GDM1 (cell line): Measurements from ENCODE around the gene DNAJC27.
"Not testable (repeated sequence)": the region's sequence is repeated elsewhere in the genome, so short reads cannot be mapped to it uniquely, and the experiment has no call there.

Experiments used
- DNase-seq: peaks from one replicate; lab custom pipeline; 2025; lab: John Stamatoyannopoulos, UW

Gene DNAJC27

DNA sequence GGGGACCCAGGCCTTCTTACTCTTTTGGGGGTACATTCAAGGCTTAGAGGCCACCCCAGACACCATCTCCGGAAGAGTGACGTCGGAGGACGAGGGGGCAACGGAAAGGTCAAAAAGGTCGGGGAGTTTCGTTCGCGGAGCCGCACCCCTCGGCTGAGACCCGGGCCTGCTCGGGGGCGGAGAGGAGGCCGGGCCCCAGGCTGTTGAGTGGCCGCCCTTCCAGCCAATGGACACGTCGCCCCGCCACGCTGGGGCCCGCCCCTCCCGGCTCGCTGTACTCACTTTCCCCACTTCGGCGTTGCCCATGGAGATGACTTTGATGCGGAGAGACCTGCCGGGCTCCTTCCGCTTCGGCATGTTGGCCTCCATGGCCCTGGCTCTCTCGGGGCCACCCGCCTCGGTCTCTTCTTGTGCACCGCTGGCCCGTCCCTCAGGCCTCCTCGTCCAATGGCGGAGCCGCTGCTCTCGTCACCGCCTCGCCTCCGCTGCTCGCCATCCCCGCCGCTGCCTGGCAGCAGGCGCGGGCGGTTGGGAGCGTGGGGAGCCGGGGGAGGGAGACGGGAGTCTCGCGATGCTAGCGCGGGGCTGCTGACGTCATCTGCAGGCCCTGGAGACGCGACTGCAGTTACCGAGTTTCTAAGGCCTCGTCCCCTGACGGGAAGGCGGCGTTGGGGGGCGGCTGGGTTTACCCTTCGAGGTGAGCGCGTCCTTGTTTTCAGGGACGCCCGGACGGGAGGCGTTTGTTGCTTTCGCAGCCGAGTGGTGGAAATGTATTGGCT lies at the start of gene DNAJC27:
TSS of gene DNAJC27 (minus strand) at position 420 of the 779 bp plus-strand sequence. CDS start at position 369, 51 bp downstream.
- DNase-seq, result peak; percentile 97

DNA sequence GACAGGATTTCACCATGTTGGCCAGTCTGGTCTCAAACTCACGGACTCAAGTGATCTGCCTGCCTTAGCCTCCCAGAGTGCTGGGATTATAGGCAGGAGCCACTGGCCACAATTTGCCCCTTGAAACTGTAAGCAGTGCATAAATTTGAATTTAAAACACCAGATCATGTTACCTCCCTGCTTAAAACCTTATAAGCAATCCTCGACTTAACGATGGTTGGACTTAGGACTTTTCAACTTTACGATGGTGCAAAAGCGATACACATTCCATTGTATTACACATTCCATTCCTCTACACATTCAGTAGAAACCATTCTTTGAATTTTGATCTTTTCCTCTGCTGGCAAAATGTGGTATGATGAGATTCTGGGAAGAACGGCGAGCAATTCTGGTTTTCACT lies 46.9 kb upstream of the DNAJC27 start:
- DNase-seq, result no peak

DNA sequence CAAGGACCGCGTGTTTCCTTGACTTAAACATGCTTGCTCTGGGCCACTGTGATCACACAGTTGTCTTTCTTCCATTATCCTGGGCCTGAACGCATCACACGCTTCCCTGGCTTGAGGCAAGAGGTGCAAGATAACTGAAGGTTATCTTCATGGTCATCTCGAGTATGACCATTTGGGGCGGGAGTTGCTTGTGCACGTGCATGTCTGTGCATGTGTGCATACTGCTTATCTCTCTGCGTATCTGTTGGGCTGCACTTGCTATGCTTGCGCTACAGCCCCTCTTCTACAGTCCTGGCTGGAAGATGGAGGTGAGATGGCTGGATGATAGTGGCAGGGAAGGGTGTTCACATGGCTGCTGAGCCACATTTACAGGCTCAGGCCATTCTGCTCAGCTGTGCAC lies 42.9 kb upstream of the DNAJC27 start:
- no peak for DNase-seq

DNA sequence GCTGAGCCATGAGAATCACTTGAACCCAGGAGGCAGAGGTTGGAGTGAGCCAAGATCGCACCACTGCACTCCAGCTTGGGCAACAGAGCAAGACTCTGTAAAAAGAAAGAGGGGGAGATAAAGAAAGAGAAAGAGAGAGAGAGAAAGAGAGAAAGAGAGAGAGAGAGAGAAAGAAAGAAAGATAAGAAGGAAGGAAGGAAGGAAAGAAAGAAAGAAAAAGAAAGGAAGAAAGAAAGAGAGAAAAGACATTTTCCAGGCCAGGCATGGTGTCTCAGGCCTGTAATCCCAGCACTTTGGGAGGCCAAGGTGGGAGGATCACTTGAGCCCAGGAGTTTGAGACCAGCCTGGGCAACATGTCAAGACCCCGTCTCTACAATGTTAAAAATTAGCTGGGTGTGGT lies 39.6 kb upstream of the DNAJC27 start:
- DNase-seq, result not testable (repeated sequence)

DNA sequence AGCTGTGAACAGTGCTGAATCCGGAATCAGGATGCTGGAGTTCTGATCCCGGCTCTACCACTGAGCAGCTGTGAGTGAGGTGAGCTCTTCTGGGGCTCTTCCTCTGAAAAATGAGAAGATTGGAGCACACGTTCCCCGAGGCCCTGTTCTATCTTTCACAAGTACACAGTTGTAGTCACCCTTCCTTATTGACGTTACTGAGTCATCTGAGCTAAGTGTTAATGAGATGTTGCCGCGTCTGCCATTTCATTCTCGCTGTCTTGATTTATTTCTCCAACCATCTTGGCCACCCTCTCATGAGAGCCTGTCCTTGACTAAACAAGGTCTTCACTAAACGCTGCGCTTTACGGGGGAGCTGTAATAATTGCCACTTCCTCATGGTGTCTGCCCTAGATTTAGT lies 38.2 kb upstream of the DNAJC27 start:
- no peak for DNase-seq

DNA sequence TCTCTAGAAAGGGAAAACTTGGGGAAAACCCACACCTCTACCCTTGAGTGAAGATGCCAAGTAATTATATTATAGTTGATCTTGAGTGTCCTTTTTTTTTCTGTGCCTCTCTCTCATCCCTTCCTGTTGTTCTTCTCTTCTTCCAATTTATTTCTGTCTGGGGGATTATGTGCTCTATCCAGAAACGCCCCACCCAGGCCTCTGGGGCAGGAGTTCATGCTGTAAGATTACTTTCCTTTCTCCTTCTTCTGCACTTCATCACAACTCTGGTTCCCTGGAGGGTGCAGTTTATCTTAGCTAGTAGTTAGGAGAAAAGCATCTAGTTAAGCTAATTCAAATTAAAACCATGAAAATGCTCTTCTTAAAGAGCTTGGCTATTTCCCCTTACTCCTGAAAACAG lies 30.3 kb upstream of the DNAJC27 start:
- no peak for DNase-seq

DNA sequence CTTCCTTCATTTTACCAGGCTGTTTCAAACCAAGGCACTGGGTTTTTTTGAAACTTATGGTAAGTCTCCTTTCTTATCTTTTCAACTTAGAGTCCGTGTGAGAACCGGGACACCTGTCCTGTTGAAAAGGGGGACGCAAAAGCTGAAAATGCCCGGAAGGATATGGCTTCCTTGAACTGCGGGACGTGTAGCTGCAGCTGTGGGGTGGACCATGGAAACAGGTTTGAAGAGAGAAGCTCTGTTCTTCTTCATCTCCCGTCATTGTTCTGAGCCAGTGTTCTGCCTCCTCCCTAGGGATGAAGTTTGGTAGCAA lies 29.5 kb upstream of the DNAJC27 start:
- DNase-seq, result no peak

DNA sequence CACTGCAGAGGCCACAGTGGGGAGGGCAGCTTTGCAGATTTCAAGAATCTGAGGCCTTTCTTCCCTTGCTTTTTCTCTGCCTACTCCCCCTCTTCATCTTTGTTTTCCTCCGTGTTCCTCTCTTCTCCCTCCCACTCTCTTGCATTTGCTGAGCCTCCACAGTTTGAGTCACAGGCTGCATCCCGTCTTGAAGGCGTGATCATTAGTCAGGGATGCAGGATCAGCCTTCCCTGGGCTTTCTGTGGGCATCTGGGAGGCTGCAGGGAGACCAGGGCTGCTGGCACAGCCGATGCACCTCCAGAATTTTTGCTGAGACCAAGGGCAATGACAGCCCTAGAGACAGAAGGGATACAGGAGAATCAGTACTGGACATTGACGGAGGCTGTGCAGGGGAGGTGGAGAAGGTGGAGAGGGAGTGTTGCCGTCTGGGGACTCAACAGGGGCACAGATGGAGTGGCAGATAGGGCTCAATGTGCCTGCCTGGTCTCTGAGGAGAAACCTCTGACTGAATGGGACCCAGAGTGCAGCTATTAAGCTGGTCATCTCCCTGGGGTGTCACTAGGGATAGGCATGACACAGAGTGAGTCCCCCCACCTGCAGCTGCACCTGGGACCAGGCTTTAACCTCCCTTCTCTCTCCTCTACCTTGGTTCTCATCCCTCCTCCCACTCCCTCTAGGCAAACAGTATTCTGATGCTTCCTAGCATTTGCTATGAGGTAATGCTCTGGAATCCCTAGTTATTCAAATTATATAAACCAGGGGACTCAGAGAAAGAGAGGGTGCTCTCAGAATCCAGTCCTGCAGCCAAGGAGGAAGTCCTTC lies 29.0 kb upstream of the DNAJC27 start:
- DNase-seq, result no peak

DNA sequence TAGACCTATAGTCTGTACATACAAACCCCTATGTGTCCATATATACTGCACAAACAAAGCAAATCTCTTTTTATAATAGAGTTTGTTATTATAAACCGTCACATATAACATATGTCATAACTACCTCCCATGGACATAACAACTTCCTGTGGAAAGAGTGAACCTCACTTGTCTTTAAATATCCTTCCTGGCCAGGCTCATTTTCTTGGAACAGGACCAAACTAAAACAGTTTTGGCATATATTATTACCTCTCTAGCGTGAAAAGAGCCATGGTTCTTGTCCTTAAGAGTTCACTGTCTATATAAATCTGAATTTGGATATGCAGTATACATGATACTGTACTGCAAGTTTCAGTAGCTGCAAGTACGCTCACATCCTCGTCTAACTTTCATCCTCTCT lies 28.3 kb upstream of the DNAJC27 start:
- DNase-seq, result no peak

DNA sequence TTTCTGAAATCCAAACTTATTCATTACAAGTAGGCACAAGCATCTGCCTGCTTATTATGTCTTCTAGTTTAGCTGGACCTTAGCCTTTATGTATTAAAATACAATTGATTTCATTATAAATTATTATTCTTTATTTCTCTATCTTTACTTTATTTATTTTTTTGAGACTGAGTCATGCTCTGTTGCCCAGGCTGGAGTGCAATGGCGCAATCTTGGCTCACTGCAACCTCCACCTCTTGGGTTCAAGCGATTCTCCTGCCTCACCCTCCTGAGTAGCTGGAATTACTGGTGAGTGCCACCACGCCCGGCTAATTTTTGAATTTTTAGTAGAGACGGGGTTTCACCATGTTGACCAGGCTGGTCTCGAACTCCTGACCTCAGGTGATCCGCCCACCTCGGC lies 27.3 kb upstream of the DNAJC27 start:
- not testable (repeated sequence) for DNase-seq

DNA sequence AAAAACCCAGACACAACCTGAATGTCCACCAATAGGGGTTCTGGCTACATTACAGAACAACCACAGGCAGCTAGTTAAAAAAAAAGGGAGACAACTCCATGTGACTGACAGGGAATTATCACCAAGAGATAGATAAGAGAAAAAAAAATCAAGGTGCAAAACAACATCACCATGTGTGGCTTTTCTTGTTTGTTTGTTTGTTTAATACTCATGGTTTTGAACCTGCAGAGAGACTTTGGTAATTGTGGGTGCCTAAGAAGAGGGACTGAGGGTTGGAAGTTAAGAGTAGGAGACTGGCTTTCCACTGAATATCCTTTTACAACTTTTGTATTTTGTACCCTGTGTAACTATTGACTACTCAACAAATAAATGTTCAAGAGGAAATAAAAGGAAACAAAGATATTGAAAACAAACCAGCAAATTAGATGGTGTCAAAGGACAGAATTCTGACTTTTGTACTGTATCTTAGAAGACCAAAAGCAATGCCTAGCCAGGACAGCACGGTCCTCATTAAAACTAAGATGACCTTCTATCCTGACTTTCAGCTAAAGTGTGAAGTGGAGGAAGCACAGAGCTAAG lies 22.5 kb upstream of the DNAJC27 start:
- DNase-seq, result no peak

DNA sequence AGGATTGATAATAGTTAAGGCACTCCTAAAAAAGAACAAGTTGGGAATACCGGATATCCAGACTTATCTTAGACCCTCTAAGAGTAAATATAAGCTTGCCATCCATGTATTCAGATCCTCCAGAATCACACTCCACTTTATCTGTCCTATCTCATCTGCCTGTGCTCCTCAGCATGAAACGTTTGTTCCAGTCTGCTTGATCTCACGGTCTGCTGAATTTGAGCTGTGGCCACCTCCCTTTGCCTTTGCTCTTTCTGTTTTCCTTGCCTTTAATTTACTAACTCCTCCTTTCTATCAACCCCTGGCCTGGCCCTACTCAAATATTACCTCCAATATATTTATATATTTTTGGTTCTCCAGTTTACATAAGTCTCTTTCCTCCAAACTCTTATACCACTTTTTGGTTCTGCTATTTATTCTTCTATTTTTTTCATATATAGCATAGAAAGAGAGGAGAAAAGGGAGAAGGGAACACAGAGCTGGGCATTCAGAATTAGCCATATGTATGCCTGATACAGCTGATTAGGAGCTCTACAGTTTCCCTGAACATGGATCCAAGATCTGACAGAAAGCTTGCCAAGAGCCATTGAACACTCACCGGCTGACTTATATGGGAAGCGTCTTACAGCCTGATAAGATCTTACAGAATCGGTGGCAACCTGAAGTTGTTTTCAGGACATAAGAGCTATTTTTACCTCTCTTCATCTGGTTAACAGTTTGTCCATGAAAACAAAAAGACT lies 21.8 kb upstream of the DNAJC27 start:
- DNase-seq, result no peak

DNA sequence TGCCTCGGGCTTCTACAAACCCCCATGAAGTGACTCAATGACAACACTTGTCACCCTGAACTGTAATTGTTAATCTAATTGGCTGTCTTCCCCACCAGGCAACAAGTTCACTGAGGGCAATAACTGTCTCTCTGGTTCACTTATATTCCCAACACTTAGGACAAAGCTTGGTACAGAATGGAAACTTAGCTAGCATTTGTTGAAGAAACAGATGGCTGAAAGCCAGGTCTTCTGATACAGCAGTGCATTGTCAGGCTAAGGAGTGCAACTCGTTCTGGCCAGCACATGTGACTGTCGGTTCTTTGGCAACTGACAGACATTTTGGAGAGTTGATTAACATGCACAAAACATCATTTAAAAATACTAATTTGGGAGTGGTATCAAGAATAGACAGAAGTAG lies 14.6 kb upstream of the DNAJC27 start:
- DNase-seq, result no peak

DNA sequence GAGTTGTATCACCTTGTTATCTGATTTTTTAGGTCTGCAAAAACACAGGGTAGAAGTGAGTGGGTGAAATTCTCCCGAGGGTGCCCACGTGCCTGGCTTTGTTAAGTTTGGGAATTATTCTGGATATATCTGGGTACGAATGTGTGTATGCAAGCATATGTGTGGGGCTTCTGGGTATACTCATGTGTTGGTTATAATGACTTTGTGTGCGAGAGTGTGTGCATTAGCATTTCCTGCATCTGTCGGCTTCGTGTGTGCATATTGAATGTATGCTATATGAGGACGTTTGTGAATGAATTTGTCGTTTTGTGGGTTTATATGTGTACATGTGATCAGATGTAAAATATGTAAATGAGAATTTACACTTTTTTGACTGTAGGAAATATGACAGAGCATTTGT lies 13.8 kb upstream of the DNAJC27 start:
- no peak for DNase-seq

DNA sequence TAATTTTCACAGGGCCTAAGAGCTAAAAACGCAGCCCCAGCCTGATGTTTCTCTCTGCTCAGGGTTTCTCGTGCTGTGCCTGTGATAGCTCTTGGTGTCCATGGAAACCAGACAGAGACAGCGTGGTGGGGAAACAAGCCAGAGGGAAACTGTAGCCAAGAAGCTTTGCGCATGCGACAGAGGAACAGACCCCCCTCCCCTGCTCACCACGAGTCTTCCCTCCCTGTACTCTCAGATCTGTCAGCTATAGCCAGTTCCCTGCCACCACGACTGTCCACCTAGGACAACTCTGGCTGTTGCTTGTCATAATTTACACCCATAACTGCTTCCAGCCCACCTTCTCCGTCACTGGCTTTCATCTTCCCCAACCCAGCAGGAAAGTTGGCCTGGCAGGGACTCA lies 13.2 kb upstream of the DNAJC27 start:
- DNase-seq, result peak; percentile 22

DNA sequence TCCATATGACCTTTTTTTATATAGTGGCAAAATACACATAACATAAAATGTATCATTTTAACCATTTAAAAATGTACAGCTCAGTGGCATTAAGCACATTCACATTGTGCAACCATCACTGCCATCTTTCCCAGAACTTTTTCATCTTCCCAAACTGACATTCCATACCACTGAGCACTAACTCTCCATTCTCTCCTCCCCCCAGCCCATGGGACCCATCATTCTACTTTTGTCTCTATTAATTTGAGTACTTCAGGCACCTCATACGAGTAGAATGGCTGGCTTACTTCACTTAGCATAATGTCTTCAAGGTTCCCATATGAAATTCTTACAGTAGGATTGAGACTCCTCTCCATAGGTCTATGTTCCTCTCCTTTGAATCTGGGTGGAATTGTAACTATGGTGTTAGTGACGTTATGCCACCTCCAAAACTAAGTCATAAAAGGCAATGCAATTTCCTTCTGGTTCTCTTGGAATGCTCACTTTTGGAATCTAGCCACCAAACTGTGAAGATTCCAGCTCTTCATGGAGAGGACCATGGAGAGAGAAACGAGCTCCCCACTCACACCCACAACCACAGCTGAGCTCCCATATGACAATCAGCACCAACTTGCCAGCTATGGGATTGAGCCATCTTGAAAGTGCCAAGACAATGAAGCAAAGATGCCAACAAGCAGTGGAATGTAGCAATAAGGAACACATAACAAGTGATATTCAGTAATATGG lies 9.8 kb upstream of the DNAJC27 start:
- no peak for DNase-seq

DNA sequence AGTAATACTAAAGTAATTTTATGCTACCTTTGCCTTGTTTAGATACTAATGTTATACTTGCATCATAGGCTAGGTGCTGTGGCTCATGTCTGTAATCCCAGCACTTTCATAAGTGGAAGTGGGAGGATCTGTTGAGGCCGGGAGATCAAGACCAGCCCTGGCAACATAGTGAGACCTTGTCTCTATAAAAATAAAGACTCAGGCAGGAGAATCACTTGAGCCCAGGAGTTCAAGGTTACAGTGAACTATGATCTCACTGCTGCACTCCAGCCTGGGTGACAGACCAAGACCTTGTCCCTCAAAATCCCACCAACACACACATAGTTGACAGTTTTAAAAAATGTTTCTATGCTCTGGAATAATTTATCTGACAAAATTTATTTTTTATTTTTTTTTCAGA lies 6.9 kb upstream of the DNAJC27 start:
- no peak for DNase-seq

DNA sequence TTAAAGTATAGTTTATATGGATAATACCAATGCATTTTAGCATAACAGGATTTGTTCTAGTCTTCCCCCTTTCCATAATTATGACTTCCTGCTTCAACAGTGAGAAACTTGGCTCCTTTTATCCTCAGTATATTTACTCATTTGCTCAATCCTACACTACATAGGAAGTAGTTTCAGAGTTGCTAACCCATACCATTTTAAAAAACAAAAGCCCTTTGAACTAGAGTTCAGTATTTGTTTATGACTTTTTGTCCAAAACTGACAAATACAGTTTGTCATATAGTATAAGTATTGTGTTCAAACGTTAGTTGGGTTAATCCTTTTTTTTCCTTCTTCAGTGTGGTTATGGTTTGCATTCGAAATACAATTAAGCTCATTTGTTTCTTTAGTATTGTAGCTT lies 5.9 kb upstream of the DNAJC27 start:
- no peak for DNase-seq

DNA sequence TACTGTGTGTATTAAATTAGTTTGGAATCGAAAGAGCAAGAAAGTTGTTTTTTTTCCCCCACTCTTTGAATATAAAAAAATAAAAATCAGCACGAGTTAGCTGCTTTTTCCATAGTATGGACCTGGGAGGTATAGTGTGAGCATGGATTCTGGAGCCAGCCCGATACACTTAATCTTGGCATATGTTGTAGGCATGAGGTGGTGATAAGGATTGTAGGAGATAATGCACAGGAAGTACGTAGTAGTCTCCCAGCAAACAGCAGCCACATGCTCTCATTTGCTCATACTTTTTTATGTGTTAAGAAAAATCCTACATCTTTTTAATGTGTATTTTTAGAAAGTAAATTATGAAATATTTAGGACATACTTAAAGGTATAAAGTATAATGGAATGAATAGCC lies 2.1 kb upstream of the DNAJC27 start:
- no peak for DNase-seq

DNA sequence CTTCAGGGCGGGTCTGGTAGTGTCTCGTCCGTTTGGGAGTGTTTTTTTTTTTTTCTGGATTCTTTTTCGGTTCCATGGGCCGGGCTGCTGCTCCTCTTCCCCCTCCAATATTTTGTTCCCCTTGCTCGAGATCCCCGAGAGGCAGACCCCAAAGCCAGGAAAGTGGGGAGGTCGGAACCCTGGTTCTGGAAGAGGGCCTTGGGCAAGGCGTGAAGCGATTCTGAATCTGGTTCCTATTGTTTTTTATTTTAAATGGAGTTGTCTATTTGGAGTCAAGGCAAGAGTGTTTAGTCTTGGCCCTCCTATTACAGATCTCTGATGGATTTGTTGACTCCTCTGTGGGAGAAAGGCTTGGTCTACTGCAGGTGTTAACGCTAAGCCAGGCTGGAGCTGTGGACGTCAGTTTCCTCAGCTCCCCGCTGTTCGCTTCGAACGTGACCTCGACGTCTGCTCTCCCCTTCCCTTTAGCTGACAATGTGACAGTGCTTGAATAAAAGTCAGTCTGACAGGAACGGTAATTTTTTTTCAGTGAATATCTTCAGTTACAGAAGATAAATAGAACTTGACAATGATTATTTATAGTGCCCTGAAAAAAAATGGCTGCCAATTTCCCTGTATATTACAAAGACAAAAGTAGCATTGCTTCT lies 683 bp upstream of the DNAJC27 start:
- no peak for DNase-seq

DNA sequence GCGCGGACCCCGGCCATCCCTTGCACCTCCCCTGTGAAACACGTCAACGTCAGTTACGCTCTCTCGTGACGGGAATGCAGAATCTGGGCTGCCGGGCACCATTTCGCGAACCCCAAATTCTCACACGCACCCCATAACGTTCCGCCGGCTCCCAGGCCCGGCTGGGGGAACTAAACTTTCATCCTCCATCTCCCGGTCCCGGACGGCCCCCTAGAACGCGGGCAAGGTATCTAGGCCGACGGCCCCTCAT lies 544 bp downstream of the DNAJC27 start:
- DNase-seq, result no peak
